Dedifferentiated amniotic fluid mesenchymal stem cell (primary cell): ENCODE data around the gene SH2D5.

ENCODE experiments used
- DNase-seq: peaks from one replicate; pipeline ENCODE4 v3.0.0-alpha.2; 2016; ENCODE audit errors: extremely low spot score

SH2D5 gene

DNA sequence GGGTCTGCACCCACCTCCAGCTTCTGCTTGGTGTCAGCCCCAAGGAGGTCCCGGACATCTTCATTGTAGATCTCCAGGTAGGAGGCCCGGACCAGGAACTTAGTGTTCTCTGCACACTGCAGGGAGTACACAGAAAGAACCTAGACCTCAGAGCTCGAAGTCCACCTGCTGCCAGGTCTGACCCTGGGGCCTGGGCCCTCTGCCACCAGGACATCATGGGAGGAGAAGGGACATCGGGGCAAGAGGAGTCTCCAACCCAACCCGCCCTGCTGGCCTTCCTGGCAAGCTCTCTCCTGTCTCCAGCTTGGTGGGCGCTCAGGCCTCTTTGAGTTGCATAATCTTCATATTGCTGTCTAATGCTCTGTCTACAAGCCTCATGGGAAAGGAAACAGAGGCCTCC, 19.1 kb downstream of the SH2D5 start:
- no peak for DNase-seq

DNA sequence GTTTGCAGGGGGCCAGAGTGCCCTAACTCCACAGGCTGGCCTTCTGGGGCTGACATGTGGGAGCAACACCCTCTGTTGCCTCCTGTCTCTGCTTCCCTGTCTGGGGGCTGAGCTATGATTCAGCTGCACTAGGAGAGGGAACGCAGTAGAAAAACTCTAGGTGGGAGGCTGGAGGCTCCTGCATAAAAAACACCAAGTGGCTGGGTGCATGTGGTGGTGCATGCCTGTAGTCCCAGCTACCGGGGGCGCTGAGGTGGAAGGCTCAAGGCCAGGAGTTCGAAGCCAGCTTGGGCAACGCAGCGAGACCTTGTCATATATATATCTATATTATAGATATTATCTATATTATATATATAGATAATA, 20.3 kb downstream of the SH2D5 start:
- DNase-seq: no peak

DNA sequence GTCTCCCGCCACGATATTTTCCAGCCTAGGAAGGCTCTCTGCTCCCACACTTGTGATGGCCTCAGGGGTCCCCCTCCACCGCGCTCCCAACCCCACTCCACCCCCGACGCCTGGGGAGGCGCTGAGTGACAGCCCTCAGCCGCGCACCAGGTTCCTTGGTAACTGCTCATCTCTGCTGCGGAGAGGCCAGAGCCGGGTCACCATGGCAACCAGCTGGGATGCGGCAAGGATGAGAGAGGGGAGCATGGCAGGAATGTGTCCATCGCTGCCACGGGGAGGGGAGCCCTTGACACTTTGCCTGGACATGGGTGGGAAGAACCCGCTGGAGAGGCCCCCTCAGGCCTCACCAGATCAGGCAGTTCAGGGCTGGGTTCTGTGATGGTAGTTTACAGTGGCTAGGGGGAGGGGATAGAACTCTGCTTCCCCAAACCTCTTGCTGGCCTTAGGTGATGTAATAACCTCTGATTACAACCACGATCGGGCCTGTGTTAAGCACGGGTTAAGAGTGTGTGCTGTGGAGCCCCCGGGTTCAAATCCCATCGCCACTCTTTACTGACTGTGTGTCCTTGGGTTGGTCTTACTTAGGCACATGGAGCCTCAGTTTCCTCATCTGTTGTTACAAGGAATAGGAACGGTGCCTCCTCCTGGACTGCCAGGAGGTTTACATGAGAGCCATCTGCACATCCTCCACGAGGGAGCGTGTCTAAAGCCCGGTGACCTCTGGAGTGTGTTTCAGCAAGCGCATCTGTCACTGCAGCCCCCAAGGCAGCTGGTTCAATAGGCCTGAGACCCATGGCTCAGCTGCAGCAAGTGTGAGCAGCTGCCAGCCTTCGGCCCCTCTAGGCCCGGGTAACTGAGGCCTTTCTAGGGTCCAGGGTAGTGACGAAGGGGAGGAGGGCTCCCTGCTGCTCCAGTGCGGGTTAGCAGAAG, 21.0 kb downstream of the SH2D5 start:
- no peak for DNase-seq

DNA sequence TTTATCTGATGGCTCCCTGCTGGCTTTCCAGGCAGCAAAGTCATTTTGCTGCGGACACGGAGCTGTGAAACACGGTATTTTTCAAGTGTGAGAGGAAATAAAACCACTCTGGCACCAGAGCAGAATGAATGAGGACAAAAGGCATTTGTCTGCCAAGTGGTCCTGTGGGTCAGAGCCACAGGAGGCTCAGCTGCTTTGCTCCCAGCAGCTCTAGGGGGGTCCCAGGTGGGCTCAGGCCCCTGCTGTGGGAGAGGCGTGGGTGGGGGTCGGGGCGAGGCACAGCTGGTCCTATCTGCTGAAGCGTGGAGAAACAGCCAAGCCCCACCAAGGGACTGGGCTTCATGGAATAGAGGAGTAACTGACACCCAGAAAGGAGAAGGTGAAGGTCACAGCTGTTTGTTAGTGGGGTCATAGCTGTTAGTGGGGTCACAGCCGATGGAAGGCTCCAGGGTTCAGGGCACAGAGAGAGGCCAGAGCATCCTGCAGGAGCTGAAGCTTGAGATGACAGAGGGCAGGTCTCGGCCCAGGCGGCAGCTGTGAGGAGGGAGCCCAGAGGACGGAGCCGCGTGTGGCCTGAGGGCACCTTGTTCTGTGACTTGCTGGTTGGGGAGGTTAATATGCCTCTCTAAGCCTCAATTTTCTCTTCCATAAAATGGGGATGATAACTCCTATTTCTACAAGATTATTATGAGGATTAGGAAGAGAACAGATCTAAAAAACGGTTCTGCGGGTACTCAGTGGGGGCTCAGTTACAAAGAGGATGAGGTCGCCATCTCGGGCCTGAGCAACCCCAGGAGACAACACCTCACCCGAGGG, 21.8 kb downstream of the SH2D5 start:
- no peak for DNase-seq

DNA sequence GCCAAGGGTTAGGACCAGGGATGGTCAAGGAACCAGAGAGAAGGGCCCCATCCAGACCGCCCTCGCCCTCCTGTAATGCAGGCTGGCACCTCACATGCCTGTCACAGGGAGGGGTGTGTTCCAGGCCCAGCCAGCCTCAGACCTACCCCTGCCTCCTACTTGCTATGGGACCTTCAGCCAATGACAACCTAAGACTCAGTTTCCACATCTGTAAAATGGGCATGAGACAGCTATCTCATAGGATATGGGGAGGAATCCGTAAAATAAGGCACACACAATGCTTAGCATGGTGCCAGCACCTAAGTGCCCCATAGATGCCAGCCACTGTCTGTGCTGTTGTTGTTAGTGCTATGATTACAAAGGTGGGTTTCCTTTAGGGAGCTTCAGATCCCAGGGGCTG, 22.6 kb downstream of the SH2D5 start:
- no peak for DNase-seq

DNA sequence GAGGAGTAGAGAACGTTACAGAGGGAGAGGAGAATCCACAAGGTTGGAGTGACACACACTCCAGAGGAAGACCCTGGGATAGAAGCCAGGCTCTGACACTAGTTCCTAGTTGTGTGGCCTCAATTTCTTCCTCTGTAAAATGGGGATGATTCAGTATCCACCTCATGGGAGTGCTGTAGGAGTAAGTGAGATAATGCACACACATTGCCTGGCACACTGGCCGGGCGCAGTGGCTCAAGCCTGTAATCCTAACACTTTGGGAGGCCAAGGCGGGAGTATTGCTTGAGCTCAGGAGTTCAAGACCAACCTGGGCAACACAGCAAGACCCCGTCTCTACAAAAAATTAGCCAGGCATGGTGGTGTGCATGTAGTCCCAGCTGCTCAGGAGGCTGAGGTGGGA, 23.6 kb downstream of the SH2D5 start:
- no peak for DNase-seq

DNA sequence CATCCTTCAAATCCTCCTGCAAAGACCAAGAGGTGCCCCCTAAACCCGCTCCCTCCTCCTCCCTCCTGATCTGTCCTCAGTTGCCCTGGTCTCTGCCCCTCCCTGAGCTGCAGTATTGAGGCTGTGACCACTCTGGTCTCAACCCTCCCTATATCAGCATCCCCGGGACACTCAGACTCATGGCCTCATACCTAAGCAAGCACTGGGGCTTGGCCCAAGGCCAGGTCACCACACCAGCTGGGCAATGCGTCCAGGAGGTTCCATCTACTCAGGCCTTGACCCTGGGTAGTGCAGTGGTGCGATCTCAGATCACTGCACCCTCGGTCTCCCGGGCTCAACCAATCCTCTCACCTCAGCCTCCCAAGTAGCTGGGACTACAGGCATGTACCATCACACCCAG, 24.4 kb downstream of the SH2D5 start:
- no peak for DNase-seq

DNA sequence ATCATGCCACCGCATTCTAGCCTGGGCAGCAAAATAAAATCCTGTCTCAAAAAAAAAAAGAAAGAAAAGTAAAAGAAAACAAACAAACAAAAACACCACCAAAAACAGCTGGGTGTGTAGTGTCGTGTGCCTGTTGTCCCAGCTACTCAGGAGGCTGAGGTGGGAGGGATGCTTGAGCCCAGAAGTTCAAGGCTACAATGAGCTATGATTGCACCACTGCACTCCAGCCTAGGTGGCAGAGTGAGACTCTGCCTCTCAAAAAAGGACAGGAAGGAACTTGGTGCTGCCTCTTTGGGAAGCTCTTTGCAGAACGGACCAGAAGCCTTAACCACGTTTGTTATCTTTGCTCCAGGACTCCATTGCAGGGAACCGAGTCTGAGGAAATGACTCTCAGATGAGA, 25.7 kb downstream of the SH2D5 start:
- no peak for DNase-seq

DNA sequence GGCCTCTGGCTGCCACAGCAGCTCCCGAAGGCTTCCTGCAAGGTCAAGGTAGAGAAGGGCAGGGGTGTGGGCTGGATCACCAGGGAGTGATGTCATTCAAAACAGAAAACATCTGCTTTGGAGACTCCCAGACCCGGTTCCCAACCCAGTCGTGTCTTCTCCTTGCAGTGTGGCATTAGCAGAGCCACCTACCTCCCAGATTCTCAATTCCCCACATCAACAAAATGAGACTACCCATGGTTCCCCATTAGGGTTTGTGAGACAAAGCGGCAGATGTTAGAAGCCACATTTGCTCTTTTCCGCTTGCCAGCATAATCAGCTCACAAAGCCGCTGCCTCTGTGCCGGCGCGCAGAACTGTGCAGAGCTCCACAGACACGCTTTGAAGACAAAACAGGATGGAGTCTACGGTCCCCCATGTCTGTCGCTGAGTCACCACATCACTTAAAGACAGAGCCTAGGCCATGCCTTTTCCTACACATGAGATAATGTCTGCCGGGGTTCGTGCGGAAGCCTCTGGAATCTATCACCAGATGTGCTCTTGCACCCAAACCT, 27.2 kb downstream of the SH2D5 start:
- DNase-seq: no peak

DNA sequence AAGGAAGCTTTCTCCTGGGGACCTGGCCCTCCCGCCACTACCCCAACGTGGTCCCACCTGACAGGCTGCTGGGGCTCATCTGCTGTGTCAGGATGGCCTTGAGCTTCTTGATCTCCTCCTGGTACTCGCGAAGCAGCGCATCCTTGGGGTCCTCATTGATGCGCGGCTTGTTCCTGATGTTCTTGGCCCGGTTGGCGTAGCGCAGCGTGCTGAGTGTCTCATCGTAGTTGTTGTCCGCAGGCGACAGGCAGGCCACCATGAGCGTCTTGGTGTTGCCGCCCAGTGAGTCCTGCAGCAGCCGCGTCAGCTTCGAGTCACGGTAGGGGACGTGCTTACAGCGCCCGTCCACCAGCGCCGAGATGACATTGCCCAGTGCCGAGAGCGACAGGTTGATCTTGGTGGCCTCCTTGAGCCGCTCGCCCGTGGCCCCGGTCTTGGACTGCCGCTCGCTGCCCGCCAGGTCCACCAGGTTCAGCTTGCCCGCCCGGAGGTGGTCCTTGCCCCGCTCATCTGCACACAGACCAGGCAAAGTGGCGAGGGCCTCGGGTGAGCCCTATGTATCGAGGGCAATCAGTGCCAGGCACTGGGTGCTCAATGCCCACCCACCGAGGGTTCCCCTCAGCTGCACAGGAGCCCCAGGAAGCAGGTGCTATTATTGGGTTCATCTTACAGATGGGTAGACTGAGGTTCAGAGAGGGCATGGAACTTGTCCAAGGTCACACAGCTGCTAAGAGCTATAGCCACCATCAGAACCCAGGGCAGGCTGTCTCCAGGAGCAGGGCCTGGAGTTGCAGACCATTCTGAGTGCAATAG, 27.9 kb downstream of the SH2D5 start:
- DNase-seq: no peak

DNA sequence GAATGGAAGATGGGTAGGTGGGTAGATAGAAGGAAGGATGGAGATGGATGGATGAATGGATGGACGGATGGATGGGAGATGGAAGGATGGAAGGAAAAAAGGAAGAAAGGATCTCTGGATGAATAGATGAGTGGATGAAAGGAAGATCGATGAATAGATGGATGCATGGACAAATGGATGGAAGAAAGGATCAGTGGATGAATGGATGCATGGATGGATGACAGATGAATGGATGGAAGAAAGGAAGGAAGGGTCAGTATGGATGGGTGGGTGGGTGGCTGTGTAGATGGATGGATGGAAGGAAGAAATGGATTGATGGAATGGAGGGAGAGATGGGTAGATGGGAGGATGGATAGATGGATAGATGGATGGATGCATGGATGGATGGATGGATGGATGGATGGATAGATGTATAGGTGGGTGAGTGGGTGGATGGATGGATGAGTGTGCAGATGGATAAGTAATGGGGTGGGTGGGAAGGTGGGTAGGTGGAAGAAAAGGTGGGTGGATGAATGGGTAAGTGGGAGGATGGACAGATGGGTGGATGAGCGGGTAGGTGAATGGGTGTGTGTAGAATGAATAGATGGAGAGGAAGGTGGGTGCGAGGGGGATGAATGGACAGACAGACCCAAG, 29.3 kb downstream of the SH2D5 start:
- DNase-seq: no peak

DNA sequence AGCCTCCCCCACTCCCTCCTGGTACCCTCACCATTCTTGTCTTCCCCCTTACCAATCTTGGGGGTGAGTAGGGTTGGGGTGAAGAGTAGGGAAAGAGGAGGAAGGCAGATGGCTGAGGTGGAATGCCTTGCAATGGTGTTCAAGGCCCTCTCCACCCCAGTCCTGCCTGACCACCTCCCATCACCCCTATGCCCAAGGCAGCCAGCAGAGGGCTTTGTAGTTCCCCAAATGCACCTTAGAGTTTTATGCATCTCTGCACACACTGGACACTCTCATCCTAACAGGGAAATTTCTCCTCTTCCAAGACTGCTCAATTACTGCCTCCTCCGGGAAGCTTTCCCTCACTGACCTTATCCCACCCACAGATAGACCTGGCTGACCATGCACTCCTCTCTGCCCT, 30.1 kb downstream of the SH2D5 start:
- no peak for DNase-seq

DNA sequence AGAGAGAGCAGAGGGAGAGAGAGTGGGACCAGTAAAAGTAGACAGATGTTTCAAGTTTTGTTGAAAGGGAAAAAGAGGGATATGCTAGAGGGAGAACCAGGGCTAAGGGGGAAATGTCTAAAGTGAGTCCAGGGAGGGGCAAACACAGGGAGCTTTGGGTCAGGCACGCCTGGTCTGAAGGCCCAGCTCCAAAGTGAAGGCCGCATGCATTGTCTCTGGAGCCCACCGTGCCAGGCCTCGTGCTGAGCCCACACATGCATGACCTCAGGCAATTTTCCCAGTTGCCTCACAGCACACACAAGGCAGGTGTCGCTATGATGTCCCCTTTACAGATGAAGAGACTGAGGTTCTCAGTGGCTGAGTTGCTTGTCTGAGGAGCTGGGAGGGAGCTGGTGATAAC, 30.7 kb downstream of the SH2D5 start:
- no peak for DNase-seq

DNA sequence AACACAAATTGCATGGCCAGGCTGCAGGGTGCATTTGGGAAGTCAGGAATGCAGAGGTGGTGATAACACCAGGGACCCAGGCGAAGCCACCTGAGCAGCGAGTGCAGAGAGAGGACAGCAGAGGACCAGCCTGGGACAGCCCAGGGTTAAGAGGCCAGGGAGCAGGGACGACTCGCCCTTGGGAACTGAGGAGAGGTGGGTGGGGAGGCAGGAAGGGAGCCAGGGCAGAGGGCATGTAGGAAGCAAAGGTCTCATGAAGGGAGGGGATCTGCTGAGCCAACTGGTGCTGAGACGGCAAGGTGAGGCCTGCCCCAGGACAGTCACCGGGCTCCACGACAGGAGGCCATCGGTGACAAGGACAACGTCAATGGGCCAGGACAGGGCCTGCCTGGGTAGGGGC, 31.1 kb downstream of the SH2D5 start:
- DNase-seq: no peak

DNA sequence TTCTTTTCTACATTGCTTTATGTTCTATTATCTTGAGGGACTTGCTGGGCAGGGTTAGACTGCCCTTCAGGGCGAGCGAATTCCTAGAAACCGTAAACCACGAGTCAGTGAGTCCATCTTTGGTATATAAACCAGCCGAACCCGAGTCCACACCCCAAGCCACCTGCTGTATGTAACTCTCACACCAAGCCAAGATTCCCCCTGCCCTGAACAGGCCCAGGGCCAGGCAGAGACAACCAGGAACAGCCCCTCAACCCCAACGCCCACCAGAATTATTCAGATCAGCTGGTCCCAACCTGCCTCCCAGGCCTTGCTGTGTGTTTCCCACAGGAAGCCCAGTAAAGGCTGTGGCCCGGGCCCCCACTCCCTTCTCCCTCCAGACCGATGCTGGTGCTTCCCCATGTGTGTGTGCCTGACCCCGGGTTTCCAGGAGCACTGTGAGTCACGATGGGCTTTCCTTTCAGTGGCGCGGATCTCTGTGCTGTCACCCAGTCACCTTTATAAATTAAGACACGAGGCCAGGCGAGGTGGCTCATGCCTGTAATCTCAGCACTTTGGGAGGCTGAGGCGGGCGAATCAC, 31.8 kb downstream of the SH2D5 start:
- no peak for DNase-seq

DNA sequence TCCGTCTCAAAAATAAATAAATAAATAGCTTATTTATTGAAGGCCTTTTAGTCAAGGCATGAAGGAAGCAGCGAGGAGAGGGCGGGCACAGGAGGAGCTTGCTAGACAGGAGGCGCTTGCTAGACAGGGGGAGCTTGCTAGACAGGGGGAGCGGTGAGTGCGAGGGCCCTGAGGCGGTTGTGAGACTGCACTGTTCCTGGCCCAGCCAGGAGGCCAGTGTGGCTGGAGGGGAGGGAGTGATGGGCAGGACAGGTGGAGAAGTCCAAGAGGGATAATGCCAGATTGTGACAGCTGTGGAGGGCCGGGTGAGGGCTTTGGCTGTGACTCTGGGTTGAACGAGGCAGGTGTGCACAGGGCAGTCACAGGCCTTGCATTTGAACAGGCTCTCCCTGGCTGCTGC, 32.9 kb downstream of the SH2D5 start:
- DNase-seq: no peak

DNA sequence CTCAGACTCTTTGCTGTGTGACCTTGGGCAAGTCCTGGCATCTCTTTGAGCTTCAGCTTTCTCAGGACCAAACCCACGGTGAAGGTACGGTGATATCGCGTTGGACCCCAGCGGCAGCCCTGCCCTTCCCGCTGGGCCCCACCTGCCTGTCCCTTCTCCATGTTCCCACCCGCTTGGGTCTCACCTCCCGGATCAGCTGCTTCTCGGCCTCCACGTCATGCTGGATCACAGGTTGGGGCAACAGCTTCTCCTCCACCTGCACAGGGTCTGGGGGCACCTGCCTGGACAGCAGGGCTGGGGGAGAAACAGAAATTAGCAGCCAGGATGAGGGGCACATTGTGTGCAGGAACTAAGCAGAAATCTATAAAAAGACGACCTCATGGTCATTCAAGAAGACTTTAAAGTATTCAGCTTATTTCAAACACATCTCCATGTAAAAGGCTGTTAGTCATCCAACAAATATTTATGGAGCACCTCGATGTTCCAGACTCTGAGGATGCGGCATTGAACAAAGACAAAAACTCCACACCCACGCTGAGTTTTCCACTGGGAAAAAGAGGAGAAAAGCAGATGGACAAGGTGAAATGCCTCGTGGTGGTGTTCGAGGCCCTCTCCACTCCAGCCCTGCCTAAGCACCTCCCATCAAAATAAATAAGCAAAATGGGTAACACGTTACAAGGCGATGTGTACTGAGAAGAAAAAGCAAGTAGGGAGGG, 34.1 kb downstream of the SH2D5 start:
- DNase-seq: peak; percentile 18

DNA sequence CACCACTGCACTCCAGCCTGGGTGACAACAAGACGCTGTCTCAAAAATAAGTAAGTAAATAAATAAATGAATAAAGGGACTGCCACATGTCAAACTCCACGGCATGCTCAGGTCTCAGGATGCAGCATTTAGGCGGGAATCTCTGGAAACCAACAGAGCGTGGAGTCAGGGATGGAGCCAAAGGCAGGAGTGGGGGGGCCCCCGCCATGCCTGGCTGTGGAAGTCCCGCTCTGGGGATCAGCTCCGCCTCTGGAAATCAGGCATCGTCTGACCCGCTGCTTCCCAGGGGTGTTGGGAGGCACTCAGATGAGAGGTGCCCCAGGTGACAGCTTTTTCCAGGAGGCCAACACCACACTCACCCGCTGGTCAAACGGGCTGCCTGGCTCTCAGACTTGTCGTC, 34.9 kb downstream of the SH2D5 start:
- DNase-seq: no peak

DNA sequence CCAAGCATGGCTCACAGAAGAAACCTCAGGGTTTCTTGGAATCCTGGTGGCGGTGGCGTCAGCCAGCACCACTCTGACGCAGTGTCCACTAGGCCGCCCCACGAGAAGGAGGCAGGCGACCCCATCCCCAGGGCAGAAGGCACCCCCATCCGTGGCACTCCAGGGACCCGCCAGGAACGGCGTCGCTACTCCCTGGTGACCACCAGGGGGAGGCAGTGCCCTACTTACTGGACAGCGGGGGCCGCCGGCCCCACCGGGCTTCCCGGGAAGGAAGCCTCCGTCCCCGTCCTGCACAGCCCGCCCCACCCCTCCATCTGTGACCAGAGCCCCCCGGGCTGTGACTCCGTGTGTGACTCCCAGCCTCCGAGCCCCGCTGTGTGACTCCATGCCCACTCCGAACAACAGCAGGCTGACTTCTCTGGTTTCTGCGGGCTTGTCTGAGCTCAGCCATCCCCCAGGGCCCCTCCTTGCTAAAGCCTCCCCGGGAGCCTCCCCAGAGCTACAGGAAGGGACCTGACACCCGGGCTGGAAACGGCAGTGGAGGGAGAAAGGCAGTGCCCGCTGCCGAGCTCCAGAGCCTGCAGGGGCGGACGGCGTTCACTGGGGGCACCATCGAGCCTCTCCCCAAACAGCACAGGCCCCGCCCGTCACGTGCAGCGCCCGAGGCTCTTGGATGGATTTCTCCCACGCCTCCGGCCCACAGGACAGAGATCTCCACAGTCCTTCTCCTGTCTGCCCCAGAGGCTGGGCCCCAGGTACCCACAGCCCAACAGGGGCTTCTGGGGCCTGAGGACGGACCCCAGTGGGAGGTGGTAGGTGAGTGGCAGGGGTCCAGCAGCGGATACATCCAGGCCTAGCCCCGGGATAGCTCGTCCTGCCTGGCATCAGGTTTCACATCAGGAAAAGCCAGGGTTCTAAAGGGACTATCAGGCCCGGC, 35.8 kb downstream of the SH2D5 start:
- DNase-seq: peak; percentile 93
